ENCODE results near the gene TNFSF11. TPM values are rescaled to one million over a fixed set of nuclear protein-coding genes. Genes with fewer than 3 reads are reported as not detected.

Gene TNFSF11
- total and polyA plus RNA-seq, 2 experiments from 2014 or later = 9.9 TPM

DNA sequence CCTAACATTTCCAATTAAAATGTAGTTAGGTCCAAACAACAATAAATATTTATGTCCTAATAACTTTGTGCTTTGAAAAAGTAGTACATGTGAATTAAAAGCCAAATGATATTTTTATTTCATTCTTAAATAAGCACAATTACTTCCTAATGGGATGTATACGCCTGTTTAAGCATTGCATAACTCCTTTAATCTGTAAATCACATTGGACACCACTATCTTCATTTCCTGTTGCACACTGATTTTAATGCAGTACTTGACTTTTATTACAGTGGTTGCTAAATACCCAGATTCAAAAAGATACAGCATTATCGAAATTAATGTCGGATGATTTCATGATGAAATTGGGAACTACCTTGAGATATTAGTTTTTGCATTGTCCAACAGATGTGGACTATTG is 70.9 kb downstream of the TNFSF11 start:
- no peaks in the 10 kb centered on the region for H3K4me1 ChIP-seq (ENCODE audit: insufficient read depth)
- DNase-seq (ENCODE audit: low spot score) (no peak), ATAC-seq (no peak)
- H3K79me2 ChIP-seq (replicated peaks; ENCODE audit: insufficient read depth) = no peaks in the 10 kb centered on the region
- no peaks in the 10 kb centered on the region; the same call in 2 of the 3 replicates for H3K4me1 Mint-ChIP-seq
- no peaks in the 10 kb centered on the region for H3K27me3 ChIP-seq (ENCODE audit: insufficient read depth)
- no peaks in the 10 kb centered on the region for H4K20me1 ChIP-seq (replicated peaks; ENCODE audit: insufficient read depth)
- TF ChIP-seq ZNF331 (CRISPR knock-in tag; IDR thresholded peaks at IDR 0.05; ENCODE audit: low read depth) (no peak), EZH2phosphoT487 (IDR thresholded peaks at IDR 0.05; ENCODE audit: unreplicated experiment) (no peak), POLR2AphosphoS5 (IDR thresholded peaks at IDR 0.05; ENCODE audit: low read depth) (no peak), CREB1 (CRISPR knock-in tag; IDR thresholded peaks at IDR 0.05; ENCODE audit: low read depth) (no peak), JUNB (IDR thresholded peaks at IDR 0.05; ENCODE audit: unreplicated experiment) (no peak), STAT1 (IDR thresholded peaks at IDR 0.05; ENCODE audit: unreplicated experiment) (no peak), NANOG (IDR thresholded peaks at IDR 0.05; ENCODE audit: borderline replicate concordance) (no peak), EZH2 (IDR thresholded peaks at IDR 0.05; ENCODE audit: low read depth, unreplicated experiment) (no peak), ZNF114 (CRISPR knock-in tag; IDR thresholded peaks at IDR 0.05) (no peak)
- TF ChIP-seq, protein P1, sequence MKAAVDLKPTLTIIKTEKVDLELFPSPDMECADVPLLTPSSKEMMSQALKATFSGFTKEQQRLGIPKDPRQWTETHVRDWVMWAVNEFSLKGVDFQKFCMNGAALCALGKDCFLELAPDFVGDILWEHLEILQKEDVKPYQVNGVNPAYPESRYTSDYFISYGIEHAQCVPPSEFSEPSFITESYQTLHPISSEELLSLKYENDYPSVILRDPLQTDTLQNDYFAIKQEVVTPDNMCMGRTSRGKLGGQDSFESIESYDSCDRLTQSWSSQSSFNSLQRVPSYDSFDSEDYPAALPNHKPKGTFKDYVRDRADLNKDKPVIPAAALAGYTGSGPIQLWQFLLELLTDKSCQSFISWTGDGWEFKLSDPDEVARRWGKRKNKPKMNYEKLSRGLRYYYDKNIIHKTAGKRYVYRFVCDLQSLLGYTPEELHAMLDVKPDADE (IDR thresholded peaks at IDR 0.05) = no peak
- TF ChIP-seq, protein P2, sequence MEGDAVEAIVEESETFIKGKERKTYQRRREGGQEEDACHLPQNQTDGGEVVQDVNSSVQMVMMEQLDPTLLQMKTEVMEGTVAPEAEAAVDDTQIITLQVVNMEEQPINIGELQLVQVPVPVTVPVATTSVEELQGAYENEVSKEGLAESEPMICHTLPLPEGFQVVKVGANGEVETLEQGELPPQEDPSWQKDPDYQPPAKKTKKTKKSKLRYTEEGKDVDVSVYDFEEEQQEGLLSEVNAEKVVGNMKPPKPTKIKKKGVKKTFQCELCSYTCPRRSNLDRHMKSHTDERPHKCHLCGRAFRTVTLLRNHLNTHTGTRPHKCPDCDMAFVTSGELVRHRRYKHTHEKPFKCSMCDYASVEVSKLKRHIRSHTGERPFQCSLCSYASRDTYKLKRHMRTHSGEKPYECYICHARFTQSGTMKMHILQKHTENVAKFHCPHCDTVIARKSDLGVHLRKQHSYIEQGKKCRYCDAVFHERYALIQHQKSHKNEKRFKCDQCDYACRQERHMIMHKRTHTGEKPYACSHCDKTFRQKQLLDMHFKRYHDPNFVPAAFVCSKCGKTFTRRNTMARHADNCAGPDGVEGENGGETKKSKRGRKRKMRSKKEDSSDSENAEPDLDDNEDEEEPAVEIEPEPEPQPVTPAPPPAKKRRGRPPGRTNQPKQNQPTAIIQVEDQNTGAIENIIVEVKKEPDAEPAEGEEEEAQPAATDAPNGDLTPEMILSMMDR (conservative IDR thresholded peaks at IDR 0.05; ENCODE audit: low read depth in 2 of 2) = no peak
- TF ChIP-seq, protein P3, sequence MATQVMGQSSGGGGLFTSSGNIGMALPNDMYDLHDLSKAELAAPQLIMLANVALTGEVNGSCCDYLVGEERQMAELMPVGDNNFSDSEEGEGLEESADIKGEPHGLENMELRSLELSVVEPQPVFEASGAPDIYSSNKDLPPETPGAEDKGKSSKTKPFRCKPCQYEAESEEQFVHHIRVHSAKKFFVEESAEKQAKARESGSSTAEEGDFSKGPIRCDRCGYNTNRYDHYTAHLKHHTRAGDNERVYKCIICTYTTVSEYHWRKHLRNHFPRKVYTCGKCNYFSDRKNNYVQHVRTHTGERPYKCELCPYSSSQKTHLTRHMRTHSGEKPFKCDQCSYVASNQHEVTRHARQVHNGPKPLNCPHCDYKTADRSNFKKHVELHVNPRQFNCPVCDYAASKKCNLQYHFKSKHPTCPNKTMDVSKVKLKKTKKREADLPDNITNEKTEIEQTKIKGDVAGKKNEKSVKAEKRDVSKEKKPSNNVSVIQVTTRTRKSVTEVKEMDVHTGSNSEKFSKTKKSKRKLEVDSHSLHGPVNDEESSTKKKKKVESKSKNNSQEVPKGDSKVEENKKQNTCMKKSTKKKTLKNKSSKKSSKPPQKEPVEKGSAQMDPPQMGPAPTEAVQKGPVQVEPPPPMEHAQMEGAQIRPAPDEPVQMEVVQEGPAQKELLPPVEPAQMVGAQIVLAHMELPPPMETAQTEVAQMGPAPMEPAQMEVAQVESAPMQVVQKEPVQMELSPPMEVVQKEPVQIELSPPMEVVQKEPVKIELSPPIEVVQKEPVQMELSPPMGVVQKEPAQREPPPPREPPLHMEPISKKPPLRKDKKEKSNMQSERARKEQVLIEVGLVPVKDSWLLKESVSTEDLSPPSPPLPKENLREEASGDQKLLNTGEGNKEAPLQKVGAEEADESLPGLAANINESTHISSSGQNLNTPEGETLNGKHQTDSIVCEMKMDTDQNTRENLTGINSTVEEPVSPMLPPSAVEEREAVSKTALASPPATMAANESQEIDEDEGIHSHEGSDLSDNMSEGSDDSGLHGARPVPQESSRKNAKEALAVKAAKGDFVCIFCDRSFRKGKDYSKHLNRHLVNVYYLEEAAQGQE (IDR thresholded peaks at IDR 0.05; ENCODE audit: unreplicated experiment) = no peak
- TF ChIP-seq, protein P4, sequence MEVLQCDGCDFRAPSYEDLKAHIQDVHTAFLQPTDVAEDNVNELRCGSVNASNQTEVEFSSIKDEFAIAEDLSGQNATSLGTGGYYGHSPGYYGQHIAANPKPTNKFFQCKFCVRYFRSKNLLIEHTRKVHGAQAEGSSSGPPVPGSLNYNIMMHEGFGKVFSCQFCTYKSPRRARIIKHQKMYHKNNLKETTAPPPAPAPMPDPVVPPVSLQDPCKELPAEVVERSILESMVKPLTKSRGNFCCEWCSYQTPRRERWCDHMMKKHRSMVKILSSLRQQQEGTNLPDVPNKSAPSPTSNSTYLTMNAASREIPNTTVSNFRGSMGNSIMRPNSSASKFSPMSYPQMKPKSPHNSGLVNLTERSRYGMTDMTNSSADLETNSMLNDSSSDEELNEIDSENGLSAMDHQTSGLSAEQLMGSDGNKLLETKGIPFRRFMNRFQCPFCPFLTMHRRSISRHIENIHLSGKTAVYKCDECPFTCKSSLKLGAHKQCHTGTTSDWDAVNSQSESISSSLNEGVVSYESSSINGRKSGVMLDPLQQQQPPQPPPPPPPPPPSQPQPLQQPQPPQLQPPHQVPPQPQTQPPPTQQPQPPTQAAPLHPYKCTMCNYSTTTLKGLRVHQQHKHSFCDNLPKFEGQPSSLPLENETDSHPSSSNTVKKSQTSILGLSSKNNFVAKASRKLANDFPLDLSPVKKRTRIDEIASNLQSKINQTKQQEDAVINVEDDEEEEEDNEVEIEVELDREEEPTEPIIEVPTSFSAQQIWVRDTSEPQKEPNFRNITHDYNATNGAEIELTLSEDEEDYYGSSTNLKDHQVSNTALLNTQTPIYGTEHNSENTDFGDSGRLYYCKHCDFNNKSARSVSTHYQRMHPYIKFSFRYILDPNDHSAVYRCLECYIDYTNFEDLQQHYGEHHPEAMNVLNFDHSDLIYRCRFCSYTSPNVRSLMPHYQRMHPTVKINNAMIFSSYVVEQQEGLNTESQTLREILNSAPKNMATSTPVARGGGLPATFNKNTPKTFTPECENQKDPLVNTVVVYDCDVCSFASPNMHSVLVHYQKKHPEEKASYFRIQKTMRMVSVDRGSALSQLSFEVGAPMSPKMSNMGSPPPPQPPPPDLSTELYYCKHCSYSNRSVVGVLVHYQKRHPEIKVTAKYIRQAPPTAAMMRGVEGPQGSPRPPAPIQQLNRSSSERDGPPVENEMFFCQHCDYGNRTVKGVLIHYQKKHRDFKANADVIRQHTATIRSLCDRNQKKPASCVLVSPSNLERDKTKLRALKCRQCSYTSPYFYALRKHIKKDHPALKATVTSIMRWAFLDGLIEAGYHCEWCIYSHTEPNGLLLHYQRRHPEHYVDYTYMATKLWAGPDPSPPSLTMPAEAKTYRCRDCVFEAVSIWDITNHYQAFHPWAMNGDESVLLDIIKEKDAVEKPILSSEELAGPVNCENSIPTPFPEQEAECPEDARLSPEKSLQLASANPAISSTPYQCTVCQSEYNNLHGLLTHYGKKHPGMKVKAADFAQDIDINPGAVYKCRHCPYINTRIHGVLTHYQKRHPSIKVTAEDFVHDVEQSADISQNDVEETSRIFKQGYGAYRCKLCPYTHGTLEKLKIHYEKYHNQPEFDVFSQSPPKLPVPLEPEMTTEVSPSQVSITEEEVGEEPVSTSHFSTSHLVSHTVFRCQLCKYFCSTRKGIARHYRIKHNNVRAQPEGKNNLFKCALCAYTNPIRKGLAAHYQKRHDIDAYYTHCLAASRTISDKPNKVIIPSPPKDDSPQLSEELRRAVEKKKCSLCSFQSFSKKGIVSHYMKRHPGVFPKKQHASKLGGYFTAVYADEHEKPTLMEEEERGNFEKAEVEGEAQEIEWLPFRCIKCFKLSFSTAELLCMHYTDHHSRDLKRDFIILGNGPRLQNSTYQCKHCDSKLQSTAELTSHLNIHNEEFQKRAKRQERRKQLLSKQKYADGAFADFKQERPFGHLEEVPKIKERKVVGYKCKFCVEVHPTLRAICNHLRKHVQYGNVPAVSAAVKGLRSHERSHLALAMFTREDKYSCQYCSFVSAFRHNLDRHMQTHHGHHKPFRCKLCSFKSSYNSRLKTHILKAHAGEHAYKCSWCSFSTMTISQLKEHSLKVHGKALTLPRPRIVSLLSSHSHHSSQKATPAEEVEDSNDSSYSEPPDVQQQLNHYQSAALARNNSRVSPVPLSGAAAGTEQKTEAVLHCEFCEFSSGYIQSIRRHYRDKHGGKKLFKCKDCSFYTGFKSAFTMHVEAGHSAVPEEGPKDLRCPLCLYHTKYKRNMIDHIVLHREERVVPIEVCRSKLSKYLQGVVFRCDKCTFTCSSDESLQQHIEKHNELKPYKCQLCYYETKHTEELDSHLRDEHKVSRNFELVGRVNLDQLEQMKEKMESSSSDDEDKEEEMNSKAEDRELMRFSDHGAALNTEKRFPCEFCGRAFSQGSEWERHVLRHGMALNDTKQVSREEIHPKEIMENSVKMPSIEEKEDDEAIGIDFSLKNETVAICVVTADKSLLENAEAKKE (CRISPR knock-in tag; IDR thresholded peaks at IDR 0.05) = no peak
- no peak overlapping the region for H3K4me3 ChIP-seq
- no peaks in the 10 kb centered on the region for H3F3A ChIP-seq (replicated peaks; ENCODE audit: low read depth)
- no peak overlapping the region for H2AFZ ChIP-seq
- H3K9me2 ChIP-seq (ENCODE audit: insufficient read depth) = peaks cover 15% of the 10 kb centered on the region
- peaks cover 20% of the 10 kb centered on the region; the same call in 2 of the 3 replicates for H3K9me3 Mint-ChIP-seq
- H3K4me2 ChIP-seq = no peak overlapping the region
- no peak overlapping the region for H3K27ac Mint-ChIP-seq
- no peak overlapping the region for H3K27ac ChIP-seq (ENCODE audit: low read depth)
- peaks cover 3% of the 10 kb centered on the region for H3K27me3 Mint-ChIP-seq (ENCODE audit: insufficient read depth, low read depth, poor library complexity)
- no peaks in the 10 kb centered on the region for H3K36me3 ChIP-seq (ENCODE audit: insufficient read depth)
- no peak overlapping the region for H3K4me3 Mint-ChIP-seq
- H3K36me3 Mint-ChIP-seq (ENCODE audit: low read depth) = peaks cover 3% of the 10 kb centered on the region; the same call in 1 of the 3 replicates
